Measurements from ENCODE around the gene KRTAP10-10. TPM values are rescaled to one million over a fixed set of nuclear protein-coding genes. Genes with fewer than 3 reads are reported as not detected.
"Not testable (repeated sequence)": the region's sequence is repeated elsewhere in the genome, so short reads cannot be mapped to it uniquely, and the experiment has no call there.

The KRTAP10-10 gene, protein sequence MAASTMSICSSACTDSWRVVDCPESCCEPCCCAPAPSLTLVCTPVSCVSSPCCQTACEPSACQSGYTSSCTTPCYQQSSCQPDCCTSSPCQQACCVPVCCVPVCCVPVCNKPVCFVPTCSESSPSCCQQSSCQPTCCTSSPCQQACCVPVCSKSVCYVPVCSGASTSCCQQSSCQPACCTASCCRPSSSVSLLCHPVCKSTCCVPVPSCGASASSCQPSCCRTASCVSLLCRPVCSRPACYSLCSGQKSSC
- not detected for total RNA-seq

DNA sequence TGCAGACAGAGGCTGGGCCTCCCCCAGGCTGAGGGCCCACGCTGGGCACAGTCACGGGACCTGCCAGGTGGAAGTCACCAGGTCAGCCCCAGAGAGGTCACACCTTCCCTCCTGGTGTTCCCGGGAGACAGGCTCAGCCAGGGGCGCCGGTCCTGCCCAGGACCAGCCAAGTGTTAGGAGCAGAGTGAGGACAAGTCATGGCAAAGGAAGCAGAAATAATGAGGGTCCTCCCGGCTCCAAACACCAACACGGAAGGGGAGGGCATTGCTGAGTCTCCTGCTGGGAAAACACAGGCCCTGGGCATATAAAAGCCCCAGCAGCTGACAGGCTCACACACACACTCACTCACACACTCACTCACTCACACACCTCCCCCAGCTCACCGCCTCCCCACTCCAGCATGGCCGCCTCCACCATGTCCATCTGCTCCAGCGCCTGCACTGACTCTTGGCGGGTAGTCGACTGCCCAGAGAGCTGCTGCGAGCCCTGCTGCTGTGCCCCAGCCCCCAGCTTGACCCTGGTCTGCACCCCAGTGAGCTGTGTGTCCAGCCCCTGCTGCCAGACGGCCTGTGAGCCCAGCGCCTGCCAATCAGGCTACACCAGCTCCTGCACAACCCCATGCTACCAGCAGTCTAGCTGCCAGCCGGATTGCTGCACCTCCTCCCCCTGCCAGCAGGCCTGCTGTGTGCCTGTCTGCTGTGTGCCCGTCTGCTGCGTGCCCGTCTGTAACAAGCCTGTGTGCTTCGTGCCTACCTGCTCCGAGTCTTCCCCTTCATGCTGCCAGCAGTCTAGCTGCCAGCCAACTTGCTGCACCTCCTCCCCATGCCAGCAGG, at the start of gene KRTAP10-10:
Gene KRTAP10-10, plus strand, starts transcription at position 339 of the 833 bp plus-strand sequence. Its CDS starts 62 bp downstream, at position 401.
- Histone ChIP-seq H3K4me3 (no peak within 1 kb of the TSS), H3K4me1 (no peaks in the 10 kb centered on the region), H3K27me3 (no peaks in the 10 kb centered on the region), H3K36me3 (replicated peaks in 1 of 2; ENCODE audit: insufficient read depth in 1 of 2, low read depth in 2 of 2) (no peaks in the 10 kb centered on the region), H3K9me3 (peaks cover 0 to 4% (median 0%) of the 10 kb centered on the region in 3 donors), H3K27ac (no peak within 1 kb of the TSS)
- WGBS, 2 donors: 36 to 41% methylated on average over 4 to 20 of the region's 21 CpGs
- DNase-seq (no peak), ATAC-seq (no peak)
- intact Hi-C loops (cut with DNase I): no loop called here
- TF ChIP-seq POLR2A (IDR thresholded peaks at IDR 0.05) (no peak), CTCF (IDR thresholded peaks at IDR 0.05) (no peak)

DNA sequence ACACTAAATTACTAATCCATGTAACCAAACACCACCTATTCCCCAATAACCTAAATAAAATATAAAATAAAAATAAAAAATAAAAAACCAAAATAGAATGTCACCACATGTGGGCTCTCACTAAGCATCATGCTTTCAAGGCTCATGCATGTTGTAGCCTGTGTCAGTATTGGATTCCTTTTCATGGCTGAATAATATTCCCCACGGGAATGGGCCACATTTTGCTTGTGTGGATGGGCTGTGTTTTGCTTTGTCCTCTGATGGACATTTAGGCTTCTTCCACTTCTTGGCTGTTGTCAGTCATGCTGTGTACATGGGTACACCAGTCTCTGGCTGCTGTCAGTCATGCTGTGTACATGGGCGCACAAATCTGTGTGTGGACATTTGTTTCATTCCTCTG, 48.1 kb upstream of the KRTAP10-10 start:
- 77 to 80% methylated on average over 2 of the region's 2 CpGs for WGBS, 2 donors
- ATAC-seq: no peak
- Histone ChIP-seq H3K27ac (no peak overlapping the region), H3K4me1 (no peaks in the 10 kb centered on the region), H3K4me3 (no peak overlapping the region), H3K27me3 (no peaks in the 10 kb centered on the region), H3K36me3 (replicated peaks in 1 of 2; ENCODE audit: insufficient read depth in 1 of 2, low read depth in 2 of 2) (no peaks in the 10 kb centered on the region), H3K9me3 (no peaks in the 10 kb centered on the region)
- no peak for DNase-seq
- TF ChIP-seq CTCF (IDR thresholded peaks at IDR 0.05) (no peak), POLR2A (IDR thresholded peaks at IDR 0.05) (no peak)
- intact Hi-C loops (cut with DNase I): no loop called here

DNA sequence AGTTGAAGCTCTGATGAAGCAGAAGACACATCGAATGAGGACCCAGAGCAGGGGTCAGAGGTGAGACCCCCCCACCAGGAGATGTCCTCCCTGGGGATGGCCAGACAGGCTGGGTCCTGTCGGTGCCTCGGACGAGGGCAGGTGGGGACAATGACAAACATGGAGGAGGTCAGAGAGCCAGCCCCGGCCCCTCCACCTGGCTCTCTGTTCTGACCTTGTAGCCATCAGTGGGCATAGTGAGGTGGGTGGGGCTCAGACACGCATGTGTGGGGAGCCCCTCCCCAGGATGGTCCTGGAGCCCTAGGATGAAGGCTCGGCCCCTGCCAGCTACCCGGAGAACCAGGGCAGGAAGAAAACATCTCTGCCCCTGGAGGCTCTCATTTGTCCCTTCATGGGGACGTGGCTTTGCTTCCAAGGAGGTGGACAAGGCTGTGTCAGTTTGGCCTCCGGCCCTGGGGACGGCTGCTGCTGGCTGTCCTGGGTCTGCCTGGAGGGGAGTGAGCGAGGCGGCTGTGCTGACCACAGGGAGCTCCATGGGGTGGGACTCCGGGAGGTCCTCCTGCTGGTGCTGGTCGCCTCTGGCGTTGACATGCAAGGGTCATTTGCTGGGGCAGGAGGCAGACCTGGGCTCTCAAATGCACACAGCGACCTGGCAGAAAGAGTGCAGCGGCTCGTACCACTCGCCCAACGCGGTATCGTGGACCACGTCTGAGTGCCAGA, 47.4 kb upstream of the KRTAP10-10 start:
- DNase-seq: no peak
- WGBS, 2 donors: 60 to 63% methylated on average over 11 to 24 of the region's 24 CpGs
- TF ChIP-seq CTCF (IDR thresholded peaks at IDR 0.05) (no peak), POLR2A (IDR thresholded peaks at IDR 0.05) (no peak)

DNA sequence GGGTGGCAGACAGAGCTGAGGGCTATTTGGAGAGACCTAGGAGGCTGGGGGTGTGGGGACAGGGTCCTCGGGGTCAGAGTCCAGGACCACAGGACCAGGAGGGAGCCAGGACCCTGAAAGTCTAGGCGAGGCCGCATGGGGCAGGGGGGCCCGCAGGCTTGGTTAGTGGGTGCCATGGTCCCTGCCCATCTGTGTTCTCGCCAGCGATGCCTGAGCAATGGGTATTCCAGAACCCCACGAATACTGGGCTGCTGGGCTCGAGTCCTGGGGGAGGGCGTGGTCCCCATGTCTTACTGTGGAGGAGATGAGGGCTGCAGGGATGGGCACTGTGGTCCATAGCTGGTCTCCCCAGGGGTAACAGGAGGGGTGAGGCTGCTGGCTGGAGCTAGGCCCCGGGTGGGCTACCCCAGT, 46.8 kb upstream of the KRTAP10-10 start:
- TF ChIP-seq CTCF (IDR thresholded peaks at IDR 0.05) (no peak), POLR2A (IDR thresholded peaks at IDR 0.05) (no peak)
- WGBS, 2 donors: 59 to 65% methylated on average over 7 to 10 of the region's 10 CpGs
- no peak overlapping the region for H3K27ac ChIP-seq
- no peaks in the 10 kb centered on the region for H3K27me3 ChIP-seq
- H3K9me3 ChIP-seq: no peaks in the 10 kb centered on the region
- no peak overlapping the region for H3K4me3 ChIP-seq
- DNase-seq: no peak
- H3K36me3 ChIP-seq (replicated peaks in 1 of 2; ENCODE audit: insufficient read depth in 1 of 2, low read depth in 2 of 2): no peaks in the 10 kb centered on the region
- no peak for ATAC-seq
- no peaks in the 10 kb centered on the region for H3K4me1 ChIP-seq
- intact Hi-C loops (cut with DNase I): no loop called here

More for the DNA sequence above, 47.4 kb upstream of the KRTAP10-10 start:
- Histone ChIP-seq H3K27me3 (no peaks in the 10 kb centered on the region), H3K27ac (no peak overlapping the region), H3K36me3 (replicated peaks in 1 of 2; ENCODE audit: insufficient read depth in 1 of 2, low read depth in 2 of 2) (no peaks in the 10 kb centered on the region), H3K4me3 (no peak overlapping the region), H3K9me3 (no peaks in the 10 kb centered on the region), H3K4me1 (no peaks in the 10 kb centered on the region)
- no peak for ATAC-seq
- intact Hi-C loops (cut with DNase I): no loop called here

GRCh38 chr21:44590897-44591800, 46.0 kb upstream of the KRTAP10-10 start:
- not testable (repeated sequence) for ATAC-seq
- WGBS, 2 donors: 49 to 59% methylated on average over 18 to 19 of the region's 19 CpGs

GRCh38 chr21:44591801-44592130, 45.4 kb upstream of the KRTAP10-10 start:
- H3K27me3 ChIP-seq; H3K9me3 ChIP-seq; intact Hi-C loops (cut with DNase I); H3K4me3 ChIP-seq; ATAC-seq; DNase-seq; H3K4me1 ChIP-seq; H3K27ac ChIP-seq; H3K36me3 ChIP-seq (replicated peaks in 1 of 2; ENCODE audit: insufficient read depth in 1 of 2, low read depth in 2 of 2): not testable (repeated sequence)
- 33% methylated on average over 4 of the region's 4 CpGs; no CpG with 5 or more reads in 1 of the 2 donors for WGBS, 2 donors

More at GRCh38 chr21:44590897-44591800, 46.0 kb upstream of the KRTAP10-10 start:
- H3K27me3 ChIP-seq; intact Hi-C loops (cut with DNase I); H3K27ac ChIP-seq; H3K36me3 ChIP-seq (replicated peaks in 1 of 2; ENCODE audit: insufficient read depth in 1 of 2, low read depth in 2 of 2); H3K4me3 ChIP-seq; H3K9me3 ChIP-seq; H3K4me1 ChIP-seq; DNase-seq: not testable (repeated sequence)

Measured in body of pancreas (tissue), 4 donors.